WTC11 (cell line): ENCODE data around the gene CHAC1. TPM values are rescaled to one million over a fixed set of nuclear protein-coding genes. Genes with fewer than 3 reads are reported as not detected.

Source experiments
- ATAC-seq: fragments of 200-7000 bp; cut with Tn5 transposase; 2 replicates; pipeline ENCODE4 v1.10.0; 2021; ENCODE audit warnings: mild to moderate bottlenecking, moderate library complexity
- CTCF ChIA-PET: fragments of 300-600 bp; sonication (Branson Sonifier 250); formaldehyde crosslinking; loops from one replicate; lab custom pipeline; 2021; ENCODE audit warnings: antibody characterized with exemption; lab: Charles Lee
- POLR2A ChIA-PET: fragments of 350-600 bp; sonication (Branson Sonifier 250); formaldehyde crosslinking; loops from one replicate; lab custom pipeline; 2021; ENCODE audit warnings: antibody characterized with exemption; lab: Charles Lee
- DNase-seq: peaks from one replicate; pipeline ENCODE4 v3.0.0; 2021; ENCODE audit warnings: low spot score
- H3K27ac Mint-ChIP-seq: 2 replicates; pipeline ENCODE4 v1.8.0; 2021; ENCODE audit warnings: mixed read lengths
- H3K27me3 Mint-ChIP-seq: 2 replicates; pipeline ENCODE4 v1.8.0; 2021; ENCODE audit warnings: low read depth, mild to moderate bottlenecking, moderate library complexity, mixed read lengths
- H3K36me3 Mint-ChIP-seq: 2 replicates; pipeline ENCODE4 v1.8.0; 2021; ENCODE audit warnings: mixed read lengths
- H3K4me1 Mint-ChIP-seq: 2 replicates; pipeline ENCODE4 v1.8.0; 2022; ENCODE audit warnings: mixed read lengths
- H3K4me3 Mint-ChIP-seq: 2 replicates; pipeline ENCODE4 v1.8.0; 2021; ENCODE audit warnings: mild to moderate bottlenecking, moderate library complexity, mixed read lengths
- H3K9me3 Mint-ChIP-seq: 2 replicates; pipeline ENCODE4 v1.8.0; 2021; ENCODE audit warnings: mixed read lengths
- AR ChIP-seq: fragments of 250-450 bp; sonication (Bioruptor Pico); IDR thresholded peaks from 2 replicates; pipeline ENCODE4 v1.9.0; 2021; ENCODE audit warnings: mild to moderate bottlenecking
- ETV6 ChIP-seq: sonication (generic); formaldehyde crosslinking; IDR thresholded peaks from 2 replicates; pipeline ENCODE4 v1.8.1; 2022; ENCODE audit warnings: mild to moderate bottlenecking, missing genetic modification reagents
- GABPB1 ChIP-seq: sonication (generic); formaldehyde crosslinking; IDR thresholded peaks from 2 replicates; pipeline ENCODE4 v1.8.1; 2023; ENCODE audit warnings: mild to moderate bottlenecking, missing genetic modification reagents
- GRHL2 ChIP-seq: fragments of 250-450 bp; sonication (Bioruptor Pico); IDR thresholded peaks from 2 replicates; pipeline ENCODE4 v1.8.0; 2022; ENCODE audit warnings: mild to moderate bottlenecking, moderate library complexity; ENCODE audit not compliant: insufficient replicate concordance, severe bottlenecking
- HMGA2 ChIP-seq: fragments of 250-450 bp; sonication (Bioruptor Pico); IDR thresholded peaks from 2 replicates; pipeline ENCODE4 v1.4.0; 2021; ENCODE audit warnings: mild to moderate bottlenecking, moderate library complexity
- IRF1 ChIP-seq: sonication (generic); formaldehyde crosslinking; IDR thresholded peaks from 2 replicates; pipeline ENCODE4 v1.8.0; 2023; ENCODE audit warnings: missing genetic modification reagents
- JAZF1 ChIP-seq: fragments of 250-450 bp; sonication (Bioruptor Pico); IDR thresholded peaks from 2 replicates; pipeline ENCODE4 v1.9.0; 2021; ENCODE audit warnings: moderate library complexity, mild to moderate bottlenecking, inconsistent platforms
- KAT7 ChIP-seq: sonication (generic); formaldehyde crosslinking; IDR thresholded peaks from 2 replicates; pipeline ENCODE4 v1.8.1; 2023; ENCODE audit warnings: missing genetic modification reagents, mild to moderate bottlenecking, borderline replicate concordance
- MXD4 ChIP-seq: fragments of 250-450 bp; sonication (Bioruptor Pico); IDR thresholded peaks from 2 replicates; pipeline ENCODE4 v1.8.0; 2021; ENCODE audit warnings: mild to moderate bottlenecking, moderate library complexity, borderline replicate concordance
- NFYB ChIP-seq: sonication (generic); formaldehyde crosslinking; conservative IDR thresholded peaks from 2 replicates; pipeline ENCODE4 v1.8.0; 2022; ENCODE audit warnings: low read depth, missing genetic modification reagents
- PREB ChIP-seq: sonication (generic); formaldehyde crosslinking; IDR thresholded peaks from 2 replicates; pipeline ENCODE4 v1.8.1; 2022; ENCODE audit warnings: mild to moderate bottlenecking, missing genetic modification reagents, moderate library complexity, borderline replicate concordance
- PRRX2 ChIP-seq: fragments of 250-450 bp; sonication (Bioruptor Pico); IDR thresholded peaks from 2 replicates; pipeline ENCODE4 v1.8.0; 2021; ENCODE audit warnings: mild to moderate bottlenecking
- TEAD1 ChIP-seq: sonication (generic); formaldehyde crosslinking; IDR thresholded peaks from 2 replicates; pipeline ENCODE4 v1.8.0; 2022; ENCODE audit warnings: mild to moderate bottlenecking, missing genetic modification reagents
- TEAD4 ChIP-seq: sonication (generic); formaldehyde crosslinking; IDR thresholded peaks from 2 replicates; pipeline ENCODE4 v1.8.0; 2022; ENCODE audit warnings: mild to moderate bottlenecking, missing genetic modification reagents
- USF2 ChIP-seq: sonication (generic); formaldehyde crosslinking; IDR thresholded peaks from 2 replicates; pipeline ENCODE4 v1.8.1; 2023; ENCODE audit warnings: mild to moderate bottlenecking, missing genetic modification reagents, moderate library complexity
- ZNF416 ChIP-seq: fragments of 250-450 bp; sonication (Bioruptor Pico); IDR thresholded peaks from 2 replicates; pipeline ENCODE4 v1.9.0; 2021; ENCODE audit warnings: mild to moderate bottlenecking, inconsistent platforms
- ZNF532 ChIP-seq: fragments of 250-450 bp; sonication (Bioruptor Pico); IDR thresholded peaks from 2 replicates; pipeline ENCODE4 v1.9.0; 2021; ENCODE audit warnings: mild to moderate bottlenecking, borderline replicate concordance
- total RNA-seq: library from RNA; stranded (reverse); gene quantifications from 3 replicates; pipeline ENCODE4 v1.2.3, GENCODE V29; 2021

CHAC1 gene
- total RNA-seq, 1 experiment from 2014 or later = 31.0 TPM

GRCh38 chr15:40940296-40940801 lies 12.9 kb upstream of the CHAC1 start:
- H3K4me3 Mint-ChIP-seq = peak overlapping the region; percentile 16; the same call in 1 of the 2 replicates
- no peaks in the 10 kb centered on the region for H3K36me3 Mint-ChIP-seq
- peaks cover 25% of the 10 kb centered on the region for H3K4me1 Mint-ChIP-seq
- TF ChIP-seq GRHL2 (CRISPR knock-in tag) (no peak), PRRX2 (CRISPR knock-in tag) (no peak), ZNF416 (CRISPR knock-in tag) (no peak), TEAD4 (CRISPR knock-in tag) (no peak), USF2 (CRISPR knock-in tag) (no peak), MXD4 (CRISPR knock-in tag) (no peak), ZNF532 (no peak), IRF1 (no peak), ETV6 (CRISPR knock-in tag) (no peak), KAT7 (CRISPR knock-in tag) (no peak), NFYB (no peak), TEAD1 (CRISPR knock-in tag) (no peak), AR (no peak), PREB (CRISPR knock-in tag) (no peak), JAZF1 (no peak), HMGA2 (CRISPR knock-in tag) (no peak), GABPB1 (CRISPR knock-in tag) (no peak)
- H3K9me3 Mint-ChIP-seq = no peaks in the 10 kb centered on the region
- H3K27me3 Mint-ChIP-seq = peaks cover 36% of the 10 kb centered on the region
- ATAC-seq = no peak
- DNase-seq = no peak
- CTCF ChIA-PET = interaction anchor here (1.3 to 6.5 kb wide), 11 partner anchors 13 to 175 kb away, joined by 4 to 203 read pairs (median 24); partner anchors contain the start of genes CHAC1, DLL4 and VPS18
- H3K27ac Mint-ChIP-seq = no peak overlapping the region
- POLR2A ChIA-PET = interaction anchor here (2.9 to 5.0 kb wide), 2 partner anchors 11 to 13 kb away, joined by 43 to 80 read pairs; partner anchors contain the start of genes CHAC1 and DLL4
